ENCODE measurements around the gene ZC3H14.

Gene ZC3H14

GRCh38 chr14:88556581-88556980 lies 6.3 kb upstream of the ZC3H14 start:
- in situ Hi-C loops (cut with HindIII; ENCODE audit: low pct_unique_long_range_greater_than_20kb, low sequenced_read_pairs), result no loop called here
- TF ChIP-seq JUND (IDR thresholded peaks at IDR 0.05; ENCODE audit: low read depth), result no peak

GRCh38 chr14:88559852-88560251 lies 3.0 kb upstream of the ZC3H14 start:
- DNase-seq (ENCODE audit: low read depth in 1 of 2, low spot score in 1 of 2), result peak; percentile 38 to 63
- no peak for TF ChIP-seq JUND (IDR thresholded peaks at IDR 0.05; ENCODE audit: low read depth)
- in situ Hi-C loops (cut with HindIII; ENCODE audit: low pct_unique_long_range_greater_than_20kb, low sequenced_read_pairs), result no loop called here

More at GRCh38 chr14:88556581-88556980, 6.3 kb upstream of the ZC3H14 start:
- DNase-seq (ENCODE audit: low read depth in 1 of 2, low spot score in 1 of 2), result no peak

- TF ChIP-seq JUND (IDR thresholded peaks at IDR 0.05; ENCODE audit: low read depth), result no peak
- in situ Hi-C loops (cut with HindIII; ENCODE audit: low pct_unique_long_range_greater_than_20kb, low sequenced_read_pairs), result no loop called here
- no peak for DNase-seq (ENCODE audit: low read depth in 1 of 2, low spot score in 1 of 2)
Measured at GRCh38 chr14:88562532-88562830, 356 bp upstream of the ZC3H14 start.

GRCh38 chr14:88563845-88564244 lies 1.0 kb downstream of the ZC3H14 start:
- in situ Hi-C loops (cut with HindIII; ENCODE audit: low pct_unique_long_range_greater_than_20kb, low sequenced_read_pairs), result no loop called here
- DNase-seq (ENCODE audit: low read depth in 1 of 2, low spot score in 1 of 2), result no peak
- TF ChIP-seq JUND (IDR thresholded peaks at IDR 0.05; ENCODE audit: low read depth), result no peak

GRCh38 chr14:88565427-88565826 lies 2.6 kb downstream of the ZC3H14 start:
- in situ Hi-C loops (cut with HindIII; ENCODE audit: low pct_unique_long_range_greater_than_20kb, low sequenced_read_pairs), result no loop called here
- no peak for DNase-seq (ENCODE audit: low read depth in 1 of 2, low spot score in 1 of 2)
- TF ChIP-seq JUND (IDR thresholded peaks at IDR 0.05; ENCODE audit: low read depth), result no peak

- DNase-seq (ENCODE audit: low read depth in 1 of 2, low spot score in 1 of 2), result no peak
- in situ Hi-C loops (cut with HindIII; ENCODE audit: low pct_unique_long_range_greater_than_20kb, low sequenced_read_pairs), result no loop called here
- no peak for TF ChIP-seq JUND (IDR thresholded peaks at IDR 0.05; ENCODE audit: low read depth)
Measured at GRCh38 chr14:88568196-88568595, 5.4 kb downstream of the ZC3H14 start.

GRCh38 chr14:88572117-88572516 lies 9.3 kb downstream of the ZC3H14 start:
- no peak for TF ChIP-seq JUND (IDR thresholded peaks at IDR 0.05; ENCODE audit: low read depth)
- in situ Hi-C loops (cut with HindIII; ENCODE audit: low pct_unique_long_range_greater_than_20kb, low sequenced_read_pairs), result no loop called here
- no peak for DNase-seq (ENCODE audit: low read depth in 1 of 2, low spot score in 1 of 2)

- no peak for TF ChIP-seq JUND (IDR thresholded peaks at IDR 0.05; ENCODE audit: low read depth)
- DNase-seq (ENCODE audit: low read depth in 1 of 2, low spot score in 1 of 2), result no peak
- in situ Hi-C loops (cut with HindIII; ENCODE audit: low pct_unique_long_range_greater_than_20kb, low sequenced_read_pairs), result no loop called here
Measured at GRCh38 chr14:88576222-88576621, 13.4 kb downstream of the ZC3H14 start.

GRCh38 chr14:88584451-88584850 lies 21.6 kb downstream of the ZC3H14 start:
- no peak for TF ChIP-seq JUND (IDR thresholded peaks at IDR 0.05; ENCODE audit: low read depth)
- DNase-seq (ENCODE audit: low read depth in 1 of 2, low spot score in 1 of 2), result no peak
- in situ Hi-C loops (cut with HindIII; ENCODE audit: low pct_unique_long_range_greater_than_20kb, low sequenced_read_pairs), result no loop called here

GRCh38 chr14:88588081-88588480 lies 25.2 kb downstream of the ZC3H14 start:
- no peak for TF ChIP-seq JUND (IDR thresholded peaks at IDR 0.05; ENCODE audit: low read depth)
- in situ Hi-C loops (cut with HindIII; ENCODE audit: low pct_unique_long_range_greater_than_20kb, low sequenced_read_pairs), result no loop called here
- DNase-seq (ENCODE audit: low read depth in 1 of 2, low spot score in 1 of 2), result no peak

GRCh38 chr14:88590173-88590572 lies 27.3 kb downstream of the ZC3H14 start:
- in situ Hi-C loops (cut with HindIII; ENCODE audit: low pct_unique_long_range_greater_than_20kb, low sequenced_read_pairs), result no loop called here
- DNase-seq (ENCODE audit: low read depth in 1 of 2, low spot score in 1 of 2), result no peak
- no peak for TF ChIP-seq JUND (IDR thresholded peaks at IDR 0.05; ENCODE audit: low read depth)

GRCh38 chr14:88592031-88592430 lies 29.2 kb downstream of the ZC3H14 start:
- in situ Hi-C loops (cut with HindIII; ENCODE audit: low pct_unique_long_range_greater_than_20kb, low sequenced_read_pairs), result no loop called here
- DNase-seq (ENCODE audit: low read depth in 1 of 2, low spot score in 1 of 2), result no peak

GRCh38 chr14:88597038-88597437 lies 34.2 kb downstream of the ZC3H14 start:
- in situ Hi-C loops (cut with HindIII; ENCODE audit: low pct_unique_long_range_greater_than_20kb, low sequenced_read_pairs), result no loop called here
- DNase-seq (ENCODE audit: low read depth in 1 of 2, low spot score in 1 of 2), result no peak
- TF ChIP-seq JUND (IDR thresholded peaks at IDR 0.05; ENCODE audit: low read depth), result no peak

More at GRCh38 chr14:88592031-88592430, 29.2 kb downstream of the ZC3H14 start:
- TF ChIP-seq JUND (IDR thresholded peaks at IDR 0.05; ENCODE audit: low read depth), result no peak

GRCh38 chr14:88597601-88598000 lies 34.8 kb downstream of the ZC3H14 start:
- DNase-seq (ENCODE audit: low read depth in 1 of 2, low spot score in 1 of 2), result no peak
- no peak for TF ChIP-seq JUND (IDR thresholded peaks at IDR 0.05; ENCODE audit: low read depth)
- in situ Hi-C loops (cut with HindIII; ENCODE audit: low pct_unique_long_range_greater_than_20kb, low sequenced_read_pairs), result no loop called here
